HepG2 (cell line): ENCODE results near the gene UQCR11. TPM values are rescaled to one million over a fixed set of nuclear protein-coding genes. Genes with fewer than 3 reads are reported as not detected.

Source experiments
- ATAC-seq: fragments of 200-7000 bp; cut with Tn5 transposase; 3 replicates; pipeline ENCODE4 v1.9.1; 2020; ENCODE audit warnings: mild to moderate bottlenecking, moderate library complexity
- BruUV-seq: library from RNA; stranded (reverse); fragments of 400-500 nt; replicated peaks from 2 replicates; lab custom pipeline; 2021; lab: Mats Ljungman, UMichigan
- CTCF ChIA-PET: fragments of 300-600 bp; formaldehyde crosslinking; extraction: SDS; loops from one replicate; lab custom pipeline; 2021; ENCODE audit warnings: low total read pairs, inconsistent platforms, low intra/inter-chr PET ratio; lab: Yijun Ruan, JAX
- POLR2A ChIA-PET: fragments of 350-600 bp; sonication (Branson Sonifier 250); formaldehyde crosslinking; loops from one replicate; lab custom pipeline; 2020; ENCODE audit warnings: antibody characterized with exemption, inconsistent platforms; lab: Yijun Ruan, JAX
- DNase-seq: peaks from one replicate; pipeline ENCODE4 v3.0.0-alpha.2; 2015; ENCODE audit warnings: low spot score
- FAIRE-seq: peaks from 3 replicates; lab custom pipeline; 2011; peaks lifted over from hg19 to GRCh38; lab: Jason Lieb, UNC
- H2AFZ ChIP-seq: one replicate; pipeline ENCODE4 v1.6.1; 2011; ENCODE audit warnings: low read length, inconsistent platforms
- H3K27ac ChIP-seq: fragments of 300-600 bp; 3 replicates; pipeline ENCODE4 v1.8.0; 2011; ENCODE audit warnings: mixed run types, mild to moderate bottlenecking, mixed read lengths, low read length, inconsistent platforms; ENCODE audit not compliant: insufficient read depth; ENCODE audit errors: extremely low read length
- H3K27me3 ChIP-seq, 2 experiments: fragments of 200-600 bp in 1 of 2; 2 replicates in 1 of 2; 3 replicates in 1 of 2; pipeline versions ENCODE4 v1.6.0 to v1.8.0; 2011; ENCODE audit warnings: low read length in 2 of 2, mild to moderate bottlenecking in 2 of 2, moderate library complexity in 2 of 2, inconsistent platforms in 1 of 2; ENCODE audit not compliant: insufficient read depth in 2 of 2, control insufficient read depth in 1 of 2
- H3K36me3 ChIP-seq, 2 experiments: fragments of 200-600 bp in 1 of 2; replicated peaks in 1 of 2; 2 replicates in 1 of 2; 3 replicates in 1 of 2; pipeline versions ENCODE4 v1.5.1 to v1.8.0; 2011; ENCODE audit warnings: low read length in 2 of 2, inconsistent platforms in 1 of 2; ENCODE audit not compliant: insufficient read depth in 2 of 2, control insufficient read depth in 1 of 2
- H3K4me1 ChIP-seq: 2 replicates; pipeline ENCODE4 v1.5.1; 2012; ENCODE audit warnings: low read length, inconsistent platforms; ENCODE audit not compliant: insufficient read depth
- H3K4me2 ChIP-seq: 2 replicates; pipeline ENCODE4 v1.6.0; 2011; ENCODE audit warnings: low read depth, low read length, inconsistent platforms
- H3K4me3 ChIP-seq, 3 experiments: fragments of 200-600 bp in 1 of 3; sonication (generic), shearing (Covaris generic) in 1 of 3; replicated peaks in 1 of 3; 2 replicates each; pipeline ENCODE4 v1.5.1; 2011 to 2016; ENCODE audit warnings: low read length in 3 of 3, inconsistent platforms in 2 of 3, low read depth in 2 of 3, mild to moderate bottlenecking in 2 of 3, control low read depth in 1 of 3, mixed read lengths in 1 of 3; ENCODE audit not compliant: insufficient read depth in 1 of 3
- H3K79me2 ChIP-seq: one replicate; pipeline ENCODE4 v1.6.1; 2011; ENCODE audit warnings: low read length, inconsistent platforms; ENCODE audit not compliant: insufficient read depth
- H3K9ac ChIP-seq: 2 replicates; pipeline ENCODE4 v1.6.0; 2011; ENCODE audit warnings: mild to moderate bottlenecking, low read depth, low read length, inconsistent platforms; ENCODE audit not compliant: insufficient read depth
- H3K9me3 ChIP-seq: 2 replicates; pipeline ENCODE4 v1.5.1; 2012; ENCODE audit warnings: mild to moderate bottlenecking, low read length
- H4K20me1 ChIP-seq: 2 replicates; pipeline ENCODE4 v1.6.0; 2011; ENCODE audit warnings: inconsistent platforms, mild to moderate bottlenecking, low read length, moderate library complexity; ENCODE audit not compliant: insufficient read depth
- NRL ChIP-seq: sonication (generic); formaldehyde crosslinking; IDR thresholded peaks from 2 replicates; pipeline ENCODE4 v1.5.0; 2020; ENCODE audit warnings: missing genetic modification reagents, mild to moderate bottlenecking, moderate library complexity, borderline replicate concordance
- SOX13 ChIP-seq, 3 experiments: fragments of 450-650 bp in 1 of 3; sonication (generic) in 1 of 3; formaldehyde crosslinking in 1 of 3; IDR thresholded peaks in 2 of 3; conservative IDR thresholded peaks in 1 of 3; 2 replicates each; pipeline versions ENCODE4 v1.5.0 to v1.6.1; 2016 to 2020; ENCODE audit warnings: antibody characterized with exemption in 1 of 3, mild to moderate bottlenecking in 1 of 3, missing compliant biosample characterization in 1 of 3, missing genetic modification reagents in 1 of 3, moderate library complexity in 1 of 3
- XBP1 ChIP-seq: sonication (generic); formaldehyde crosslinking; IDR thresholded peaks from 2 replicates; pipeline ENCODE4 v1.5.0; 2020; ENCODE audit warnings: missing genetic modification reagents
- ZFY ChIP-seq: sonication (generic); formaldehyde crosslinking; IDR thresholded peaks from 2 replicates; pipeline ENCODE4 v1.4.0; 2020; ENCODE audit warnings: missing genetic modification reagents
- ZNF543 ChIP-seq: sonication (generic); formaldehyde crosslinking; IDR thresholded peaks from 2 replicates; pipeline ENCODE4 v1.4.0; 2020; ENCODE audit warnings: mild to moderate bottlenecking, missing genetic modification reagents
- ZNF772 ChIP-seq: sonication (generic); formaldehyde crosslinking; IDR thresholded peaks from 2 replicates; pipeline ENCODE4 v1.5.0; 2020; ENCODE audit warnings: mild to moderate bottlenecking, missing genetic modification reagents
- ZNF776 ChIP-seq: sonication (generic); formaldehyde crosslinking; IDR thresholded peaks from 2 replicates; pipeline ENCODE4 v1.4.0; 2020; ENCODE audit warnings: mild to moderate bottlenecking, missing genetic modification reagents
- ZSCAN31 ChIP-seq: sonication (generic); formaldehyde crosslinking; IDR thresholded peaks from 2 replicates; pipeline ENCODE4 v1.5.0; 2020; ENCODE audit warnings: low read depth, mild to moderate bottlenecking, missing genetic modification reagents
- WGBS: methylation state at CpG from one replicate; pipeline ENCODE4 v1.1.6; 2017; ENCODE audit warnings: low lambda C conversion rate; 5-methylcytosine and 5-hydroxymethylcytosine counted together
- in situ Hi-C: cut with HindIII; loops from 2 replicates; pipeline ENCODE4 v1.10.0; 2017; ENCODE audit warnings: low pct_unique_long_range_greater_than_20kb; ENCODE audit not compliant: extremely low pct_ligation_motif_present
- intact Hi-C: fragments of 100-400 bp; cut with micrococcal nuclease; formaldehyde crosslinking; loops from one replicate; pipeline ENCODE4 v1.10.0; 2022; ENCODE audit not compliant: unreplicated experiment
- polyA plus RNA-seq, 8 experiments: library from polyadenylated mRNA; depleted of rRNA in 3 of 8; stranded (reverse) in 7 of 8; unstranded in 1 of 8; fragments of >200 nt; fragmentation: Illumina TruSeq in 4 of 8; extraction: Trizol in 4 of 8; gene quantifications; 2 replicates each; pipeline versions ENCODE4 v1.2.1 to v1.2.3, GENCODE V29; 2011 to 2016; ENCODE audit warnings: low read depth in 4 of 8, missing spikeins in 1 of 8, mixed read lengths in 1 of 8; ENCODE audit not compliant: insufficient read depth in 1 of 8
- total RNA-seq, 5 experiments: library from RNA; depleted of rRNA; stranded (reverse); fragments of >200 nt; fragmentation: Illumina TruSeq; extraction: Trizol; gene quantifications; 2 replicates each; pipeline ENCODE4 v1.2.3, GENCODE V29; 2016; ENCODE audit warnings: low read depth in 1 of 5
- TF ChIP-seq, protein P1 (sequence below): sonication (generic); formaldehyde crosslinking; IDR thresholded peaks from 2 replicates; pipeline ENCODE4 v1.4.0; 2020; ENCODE audit warnings: missing genetic modification reagents
- TF ChIP-seq, protein P2 (sequence below): sonication (generic); formaldehyde crosslinking; IDR thresholded peaks from 2 replicates; pipeline ENCODE4 v1.8.1; 2023; ENCODE audit warnings: missing genetic modification reagents, mild to moderate bottlenecking, borderline replicate concordance
- TF ChIP-seq, protein P3 (sequence below): sonication (generic); formaldehyde crosslinking; IDR thresholded peaks from 2 replicates; pipeline ENCODE4 v1.5.1; 2020; ENCODE audit warnings: mild to moderate bottlenecking, moderate library complexity, missing genetic modification reagents
- TF ChIP-seq, protein P4 (sequence below): sonication (generic); formaldehyde crosslinking; IDR thresholded peaks from 2 replicates; pipeline ENCODE4 v1.4.0; 2020; ENCODE audit warnings: mild to moderate bottlenecking, missing genetic modification reagents

UQCR11 gene
- total and polyA plus RNA-seq, 2 of the 13 experiments (the other 11 are each of a cell fraction or from before 2014, with no cell fraction given): 125 to 214 TPM

DNA sequence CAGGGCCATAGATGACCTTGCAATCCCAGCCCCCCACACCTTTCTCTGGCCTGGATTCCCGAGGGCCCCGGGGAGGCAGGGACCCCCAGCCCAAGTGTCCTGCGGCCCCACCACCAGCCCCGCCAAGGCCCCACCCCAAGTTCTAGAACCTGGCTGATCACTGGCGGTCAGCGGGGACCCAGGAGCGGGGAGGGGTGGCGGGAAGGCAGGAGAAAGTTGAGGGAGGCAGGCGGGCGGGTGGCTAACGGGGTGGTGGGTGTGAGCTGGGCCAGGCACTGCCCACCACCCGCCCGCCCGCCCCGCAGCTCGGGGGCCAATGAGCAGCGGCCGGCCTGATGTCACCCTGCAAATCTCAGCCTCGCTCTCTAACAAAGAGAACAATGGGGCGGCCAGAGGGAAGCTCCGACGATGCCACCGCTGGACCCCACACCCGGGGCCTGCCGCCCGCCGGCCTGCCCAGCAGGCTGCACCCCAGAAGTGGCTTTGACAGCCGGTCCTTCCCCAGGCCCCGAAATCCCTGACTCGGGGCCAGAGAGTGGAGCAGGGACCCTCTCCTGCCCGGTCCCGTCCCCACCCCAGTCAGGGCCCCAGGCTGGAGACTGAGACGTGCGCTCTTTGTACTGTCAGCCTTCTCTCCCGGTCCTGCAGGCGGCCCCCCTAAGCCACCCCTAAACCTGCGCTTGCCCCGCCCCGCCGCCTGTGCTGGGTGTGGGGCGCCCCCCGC lies 38.7 kb downstream of the UQCR11 start:
- H3K36me3 ChIP-seq: peaks cover 0 to 3% of the 10 kb centered on the region in 2 experiments; a peak in 3 of 5 replicates
- intact Hi-C loops (loop anchor here (2.0 kb wide), 1 partner anchor 20 kb away; no protein-coding TSS in a partner anchor), in situ Hi-C loops (no loop called here)
- H3K4me1 ChIP-seq: peaks cover 13% of the 10 kb centered on the region
- H4K20me1 ChIP-seq: 0 out of 2 replicates have a peak, but pooled peaks cover 6% of the 10 kb centered on the region
- no peak overlapping the region for H2AFZ ChIP-seq
- FAIRE-seq: no peak
- POLR2A ChIA-PET: interaction anchor here (0.6 kb wide), 1 partner anchor 38 kb away, joined by 4 read pairs; the partner anchor contains the start of gene UQCR11
- BruUV-seq: no TSS peak
- H3K27ac ChIP-seq: no peak overlapping the region
- H3K9me3 ChIP-seq: no peaks in the 10 kb centered on the region
- 20% methylated on average over 8 of the region's 42 CpGs for WGBS
- ATAC-seq: peak; percentile 45
- CTCF ChIA-PET: no interaction called here
- H3K4me2 ChIP-seq: peak overlapping the region; percentile 76
- DNase-seq: peak; percentile 40
- H3K79me2 ChIP-seq: peaks cover 11% of the 10 kb centered on the region
- peaks cover 0 to 8% of the 10 kb centered on the region in 2 experiments; a peak in 2 of 5 replicates for H3K27me3 ChIP-seq
- peak overlapping the region; percentile 74 for H3K9ac ChIP-seq
- H3K4me3 ChIP-seq: peak overlapping the region; percentile 72 to 81 (median 75); a peak in 4 of 6 replicates
- no peak for TF ChIP-seq ZNF772 (CRISPR knock-in tag)
- no peak for TF ChIP-seq SOX13 (IDR thresholded peaks at IDR 0.05)
- TF ChIP-seq SOX13 (CRISPR knock-in tag; conservative IDR thresholded peaks at IDR 0.05 in 1 of 2, IDR thresholded peaks at IDR 0.05 in 1 of 2): 0 out of 4 replicates have a peak, but pooled peaks of 1 of the 2 experiments have one; percentile 25
- TF ChIP-seq ZFY (CRISPR knock-in tag): no peak
- TF ChIP-seq, protein P1, sequence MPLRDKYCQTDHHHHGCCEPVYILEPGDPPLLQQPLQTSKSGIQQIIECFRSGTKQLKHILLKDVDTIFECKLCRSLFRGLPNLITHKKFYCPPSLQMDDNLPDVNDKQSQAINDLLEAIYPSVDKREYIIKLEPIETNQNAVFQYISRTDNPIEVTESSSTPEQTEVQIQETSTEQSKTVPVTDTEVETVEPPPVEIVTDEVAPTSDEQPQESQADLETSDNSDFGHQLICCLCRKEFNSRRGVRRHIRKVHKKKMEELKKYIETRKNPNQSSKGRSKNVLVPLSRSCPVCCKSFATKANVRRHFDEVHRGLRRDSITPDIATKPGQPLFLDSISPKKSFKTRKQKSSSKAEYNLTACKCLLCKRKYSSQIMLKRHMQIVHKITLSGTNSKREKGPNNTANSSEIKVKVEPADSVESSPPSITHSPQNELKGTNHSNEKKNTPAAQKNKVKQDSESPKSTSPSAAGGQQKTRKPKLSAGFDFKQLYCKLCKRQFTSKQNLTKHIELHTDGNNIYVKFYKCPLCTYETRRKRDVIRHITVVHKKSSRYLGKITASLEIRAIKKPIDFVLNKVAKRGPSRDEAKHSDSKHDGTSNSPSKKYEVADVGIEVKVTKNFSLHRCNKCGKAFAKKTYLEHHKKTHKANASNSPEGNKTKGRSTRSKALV (CRISPR knock-in tag): no peak
- TF ChIP-seq NRL (CRISPR knock-in tag): no peak
- TF ChIP-seq, protein P2, sequence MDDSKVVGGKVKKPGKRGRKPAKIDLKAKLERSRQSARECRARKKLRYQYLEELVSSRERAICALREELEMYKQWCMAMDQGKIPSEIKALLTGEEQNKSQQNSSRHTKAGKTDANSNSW (CRISPR knock-in tag): no peak
- TF ChIP-seq XBP1 (CRISPR knock-in tag): no peak
- TF ChIP-seq ZNF543 (CRISPR knock-in tag): no peak
- TF ChIP-seq, protein P3, sequence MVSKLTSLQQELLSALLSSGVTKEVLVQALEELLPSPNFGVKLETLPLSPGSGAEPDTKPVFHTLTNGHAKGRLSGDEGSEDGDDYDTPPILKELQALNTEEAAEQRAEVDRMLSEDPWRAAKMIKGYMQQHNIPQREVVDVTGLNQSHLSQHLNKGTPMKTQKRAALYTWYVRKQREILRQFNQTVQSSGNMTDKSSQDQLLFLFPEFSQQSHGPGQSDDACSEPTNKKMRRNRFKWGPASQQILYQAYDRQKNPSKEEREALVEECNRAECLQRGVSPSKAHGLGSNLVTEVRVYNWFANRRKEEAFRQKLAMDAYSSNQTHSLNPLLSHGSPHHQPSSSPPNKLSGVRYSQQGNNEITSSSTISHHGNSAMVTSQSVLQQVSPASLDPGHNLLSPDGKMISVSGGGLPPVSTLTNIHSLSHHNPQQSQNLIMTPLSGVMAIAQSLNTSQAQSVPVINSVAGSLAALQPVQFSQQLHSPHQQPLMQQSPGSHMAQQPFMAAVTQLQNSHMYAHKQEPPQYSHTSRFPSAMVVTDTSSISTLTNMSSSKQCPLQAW (CRISPR knock-in tag): no peak
- TF ChIP-seq ZNF776 (CRISPR knock-in tag): no peak
- TF ChIP-seq, protein P4, sequence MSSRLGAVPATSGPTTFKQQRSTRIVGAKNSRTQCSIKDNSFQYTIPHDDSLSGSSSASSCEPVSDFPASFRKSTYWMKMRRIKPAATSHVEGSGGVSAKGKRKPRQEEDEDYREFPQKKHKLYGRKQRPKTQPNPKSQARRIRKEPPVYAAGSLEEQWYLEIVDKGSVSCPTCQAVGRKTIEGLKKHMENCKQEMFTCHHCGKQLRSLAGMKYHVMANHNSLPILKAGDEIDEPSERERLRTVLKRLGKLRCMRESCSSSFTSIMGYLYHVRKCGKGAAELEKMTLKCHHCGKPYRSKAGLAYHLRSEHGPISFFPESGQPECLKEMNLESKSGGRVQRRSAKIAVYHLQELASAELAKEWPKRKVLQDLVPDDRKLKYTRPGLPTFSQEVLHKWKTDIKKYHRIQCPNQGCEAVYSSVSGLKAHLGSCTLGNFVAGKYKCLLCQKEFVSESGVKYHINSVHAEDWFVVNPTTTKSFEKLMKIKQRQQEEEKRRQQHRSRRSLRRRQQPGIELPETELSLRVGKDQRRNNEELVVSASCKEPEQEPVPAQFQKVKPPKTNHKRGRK (CRISPR knock-in tag): no peak
- TF ChIP-seq ZSCAN31 (CRISPR knock-in tag): no peak
